AG09309 (cell line): ENCODE measurements around the gene DUS4L.

Experiments
- DNase-seq: peaks from one replicate; pipeline ENCODE4 v3.0.0-alpha.2; 2010; ENCODE audit warnings: low read depth
- H3K4me3 ChIP-seq: 2 replicates; pipeline ENCODE4 v1.5.1; 2011; ENCODE audit warnings: mild to moderate bottlenecking, low read depth, low read length, moderate library complexity; ENCODE audit not compliant: control insufficient read depth
- TF ChIP-seq, protein P1 (sequence below): IDR thresholded peaks from 2 replicates; pipeline ENCODE4 v1.5.1; 2011; ENCODE audit warnings: mild to moderate bottlenecking, low read depth, low read length, inconsistent platforms; ENCODE audit not compliant: insufficient read depth, control insufficient read depth; ENCODE audit errors: missing control alignments

The DUS4L gene

GRCh38 chr7:107560898-107561516 lies 2.8 kb upstream of the DUS4L start:
- TF ChIP-seq, protein P1, sequence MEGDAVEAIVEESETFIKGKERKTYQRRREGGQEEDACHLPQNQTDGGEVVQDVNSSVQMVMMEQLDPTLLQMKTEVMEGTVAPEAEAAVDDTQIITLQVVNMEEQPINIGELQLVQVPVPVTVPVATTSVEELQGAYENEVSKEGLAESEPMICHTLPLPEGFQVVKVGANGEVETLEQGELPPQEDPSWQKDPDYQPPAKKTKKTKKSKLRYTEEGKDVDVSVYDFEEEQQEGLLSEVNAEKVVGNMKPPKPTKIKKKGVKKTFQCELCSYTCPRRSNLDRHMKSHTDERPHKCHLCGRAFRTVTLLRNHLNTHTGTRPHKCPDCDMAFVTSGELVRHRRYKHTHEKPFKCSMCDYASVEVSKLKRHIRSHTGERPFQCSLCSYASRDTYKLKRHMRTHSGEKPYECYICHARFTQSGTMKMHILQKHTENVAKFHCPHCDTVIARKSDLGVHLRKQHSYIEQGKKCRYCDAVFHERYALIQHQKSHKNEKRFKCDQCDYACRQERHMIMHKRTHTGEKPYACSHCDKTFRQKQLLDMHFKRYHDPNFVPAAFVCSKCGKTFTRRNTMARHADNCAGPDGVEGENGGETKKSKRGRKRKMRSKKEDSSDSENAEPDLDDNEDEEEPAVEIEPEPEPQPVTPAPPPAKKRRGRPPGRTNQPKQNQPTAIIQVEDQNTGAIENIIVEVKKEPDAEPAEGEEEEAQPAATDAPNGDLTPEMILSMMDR: no peak
- DNase-seq: no peak
- no peak overlapping the region for H3K4me3 ChIP-seq

DNA sequence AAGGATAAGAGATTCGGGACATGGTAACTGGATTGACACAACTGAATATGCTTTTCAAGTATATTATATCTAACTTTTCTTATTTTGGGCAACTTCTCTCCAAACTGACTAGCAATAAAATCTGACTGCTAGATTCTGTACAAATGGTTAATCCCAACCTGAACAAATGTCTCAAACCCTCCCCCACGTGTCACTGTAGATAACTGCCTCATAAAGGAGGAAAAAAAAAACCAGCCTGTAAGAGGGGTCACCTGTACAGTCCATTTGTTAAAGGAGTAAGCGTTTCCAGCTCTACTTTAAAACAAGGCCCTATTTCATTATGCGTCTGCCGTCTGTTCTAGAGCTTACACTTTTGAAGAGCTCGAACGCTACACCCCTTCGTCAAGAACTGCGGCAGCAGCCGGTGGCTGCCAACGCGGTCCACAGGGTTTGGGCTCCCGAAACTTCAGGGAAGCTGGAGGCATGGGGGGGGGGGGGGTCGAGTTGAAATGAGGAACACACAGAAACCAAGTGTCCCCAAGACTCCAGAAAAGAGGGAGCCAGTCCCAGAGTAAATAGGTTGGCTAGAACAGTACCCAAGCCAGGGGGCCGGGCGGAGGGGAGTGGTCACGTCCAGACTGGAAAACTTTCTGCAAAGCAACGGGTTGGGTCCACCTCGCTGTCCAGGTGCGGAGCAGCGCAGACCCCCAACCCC lies 543 bp upstream of the DUS4L start:
- DNase-seq: no peak
- TF ChIP-seq, protein P1: no peak
- H3K4me3 ChIP-seq: peak overlapping the region; percentile 63

DNA sequence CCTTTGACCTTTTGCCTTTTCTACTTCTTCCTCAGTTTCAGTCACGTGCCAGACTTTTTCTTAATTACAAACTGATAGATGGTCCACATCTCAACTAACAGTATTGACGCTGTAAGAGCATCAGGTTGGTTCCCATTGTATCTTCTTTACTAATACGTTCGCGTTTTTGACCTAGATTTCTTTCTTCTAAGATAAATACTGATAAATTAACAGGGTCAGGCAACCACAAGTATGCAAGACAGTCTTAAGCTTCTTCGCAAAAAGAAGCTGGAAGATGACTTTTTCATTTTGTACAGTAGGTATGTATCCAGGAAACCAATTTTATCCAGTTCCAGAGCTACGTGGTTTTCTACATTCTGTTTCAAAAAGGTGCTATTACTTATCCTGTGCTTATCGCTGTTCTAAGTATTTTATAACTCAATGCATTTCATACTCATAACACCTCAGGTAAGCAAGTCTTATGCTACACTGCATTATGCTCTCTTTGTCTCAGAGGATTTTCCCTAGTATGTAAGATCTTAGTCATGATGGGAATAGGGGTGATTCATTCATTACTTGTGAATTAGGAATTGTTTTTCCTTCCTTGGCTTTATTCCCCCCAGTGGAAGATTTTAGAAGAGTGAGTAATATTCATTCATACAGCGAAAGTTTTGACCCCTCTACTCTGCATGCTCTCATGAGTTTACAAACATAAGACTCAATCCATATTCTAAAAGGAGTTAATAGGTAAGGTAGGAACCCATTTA lies 955 bp downstream of the DUS4L start:
- TF ChIP-seq, protein P1: no peak

DNA sequence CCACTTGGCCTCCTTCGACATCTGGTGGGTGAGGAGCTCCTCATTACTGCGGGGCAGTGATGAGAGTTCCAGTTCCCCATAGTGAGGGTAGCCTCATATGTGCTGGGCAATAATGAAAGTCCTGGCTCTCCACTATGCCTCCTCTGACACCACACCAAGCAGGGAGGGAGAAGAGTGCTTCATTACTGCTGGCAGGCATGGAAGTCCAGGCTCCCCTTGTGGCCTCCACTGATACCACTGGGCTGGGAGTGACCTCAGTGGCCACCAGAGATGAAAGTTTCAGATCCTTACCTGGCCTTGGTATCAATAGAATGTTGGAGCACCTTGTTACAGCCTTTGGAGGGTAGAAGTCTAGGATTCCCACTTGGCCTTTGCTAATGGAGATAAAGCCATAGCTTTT lies 6.5 kb downstream of the DUS4L start:
- H3K4me3 ChIP-seq: no peak overlapping the region
- TF ChIP-seq, protein P1: no peak
- no peak for DNase-seq

More for the DNA sequence above, 955 bp downstream of the DUS4L start:
- DNase-seq: peak; percentile 68
- H3K4me3 ChIP-seq: peak overlapping the region; percentile 63

- TF ChIP-seq, protein P1: no peak
- no peak for DNase-seq
These were observed 9.8 kb downstream of the DUS4L start for GRCh38 chr7:107573537-107573936.

DNA sequence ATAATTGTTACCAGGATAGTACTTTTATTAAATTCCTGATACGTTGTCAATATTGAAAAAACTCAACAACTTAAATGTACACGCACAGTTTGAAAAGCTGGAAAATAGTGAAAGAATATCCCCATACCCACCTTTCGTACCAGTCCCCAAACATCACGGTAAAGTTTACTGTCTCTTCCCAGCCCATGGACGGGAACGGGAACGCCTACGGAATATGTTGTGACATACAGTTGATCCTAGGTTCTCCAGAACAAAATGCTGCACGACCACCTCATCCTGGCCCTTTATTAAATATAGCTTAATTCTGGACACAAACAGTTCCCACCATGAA lies 15.7 kb downstream of the DUS4L start:
- H3K4me3 ChIP-seq: peak overlapping the region; percentile 85
- DNase-seq: no peak
- TF ChIP-seq, protein P1: no peak

More at GRCh38 chr7:107573537-107573936, 9.8 kb downstream of the DUS4L start:
- H3K4me3 ChIP-seq: no peak overlapping the region
